ENCODE data around the gene CENPN. TPM values are rescaled to one million over a fixed set of nuclear protein-coding genes. Genes with fewer than 3 reads are reported as not detected.

The CENPN gene
- polyA plus RNA-seq, 1 experiment = 23.1 TPM

DNA sequence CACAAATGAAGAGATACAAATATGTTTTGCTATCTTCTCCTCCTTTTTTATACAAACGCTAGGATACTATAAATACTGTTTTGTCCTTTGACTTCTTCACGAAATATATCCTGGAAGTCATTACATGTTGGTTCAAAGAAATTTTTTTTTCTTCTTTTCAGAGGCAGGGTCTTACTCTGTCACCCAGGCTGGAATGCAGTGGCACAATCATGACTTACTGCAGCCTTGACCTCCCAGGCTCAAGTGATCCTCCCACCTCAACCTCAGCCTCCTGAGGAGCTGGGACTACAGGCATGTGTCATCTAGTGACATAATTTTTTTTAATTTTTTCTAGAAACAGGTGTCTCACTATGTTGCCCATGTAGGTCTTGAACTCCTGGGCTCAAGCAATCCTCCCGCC is 16.4 kb upstream of the CENPN start:
- DNase-seq (ENCODE audit: low read depth, low spot score) = no peak
- CTCF ChIA-PET = interaction anchor here (0.7 to 10.6 kb wide), 3 partner anchors 11 to 42 kb away, joined by 3 to 120 read pairs (median 3); no protein-coding TSS in a partner anchor
- H3K9me3 ChIP-seq (ENCODE audit: control insufficient read depth, insufficient read depth, low read length) = no peaks in the 10 kb centered on the region
- POLR2A ChIA-PET = no interaction called here
- no peak overlapping the region for H3K4me3 ChIP-seq (ENCODE audit: low read depth, low read length)
- H3K27ac ChIP-seq (ENCODE audit: low read depth, low read length) = no peak overlapping the region
- TF ChIP-seq, protein P1, sequence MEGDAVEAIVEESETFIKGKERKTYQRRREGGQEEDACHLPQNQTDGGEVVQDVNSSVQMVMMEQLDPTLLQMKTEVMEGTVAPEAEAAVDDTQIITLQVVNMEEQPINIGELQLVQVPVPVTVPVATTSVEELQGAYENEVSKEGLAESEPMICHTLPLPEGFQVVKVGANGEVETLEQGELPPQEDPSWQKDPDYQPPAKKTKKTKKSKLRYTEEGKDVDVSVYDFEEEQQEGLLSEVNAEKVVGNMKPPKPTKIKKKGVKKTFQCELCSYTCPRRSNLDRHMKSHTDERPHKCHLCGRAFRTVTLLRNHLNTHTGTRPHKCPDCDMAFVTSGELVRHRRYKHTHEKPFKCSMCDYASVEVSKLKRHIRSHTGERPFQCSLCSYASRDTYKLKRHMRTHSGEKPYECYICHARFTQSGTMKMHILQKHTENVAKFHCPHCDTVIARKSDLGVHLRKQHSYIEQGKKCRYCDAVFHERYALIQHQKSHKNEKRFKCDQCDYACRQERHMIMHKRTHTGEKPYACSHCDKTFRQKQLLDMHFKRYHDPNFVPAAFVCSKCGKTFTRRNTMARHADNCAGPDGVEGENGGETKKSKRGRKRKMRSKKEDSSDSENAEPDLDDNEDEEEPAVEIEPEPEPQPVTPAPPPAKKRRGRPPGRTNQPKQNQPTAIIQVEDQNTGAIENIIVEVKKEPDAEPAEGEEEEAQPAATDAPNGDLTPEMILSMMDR (IDR thresholded peaks at IDR 0.05; ENCODE audit: low read depth, low read length) = no peak
- H3K27me3 ChIP-seq (ENCODE audit: control insufficient read depth, insufficient read depth, low read length) = no peaks in the 10 kb centered on the region

DNA sequence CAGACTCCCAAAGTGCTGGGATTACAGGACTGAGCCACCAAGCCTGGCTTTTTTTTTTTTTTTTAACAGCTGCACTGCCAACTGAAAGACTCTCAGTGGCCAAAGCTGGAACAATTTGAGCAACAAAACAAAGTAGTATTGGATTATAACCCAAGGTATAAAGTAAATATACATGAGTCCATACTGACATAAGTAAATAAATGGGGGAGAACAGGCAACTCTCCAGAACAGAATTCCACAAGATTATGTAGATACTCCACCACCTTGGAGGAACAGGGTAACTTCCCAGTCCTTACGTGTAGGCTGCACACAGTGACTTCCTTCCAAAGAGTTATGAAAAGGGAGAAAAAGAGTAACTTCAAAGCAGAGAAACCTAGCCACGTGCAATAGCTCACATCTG is 16.0 kb upstream of the CENPN start:
- TF ChIP-seq, protein P1 (IDR thresholded peaks at IDR 0.05; ENCODE audit: low read depth, low read length) = no peak
- Histone ChIP-seq H3K4me3 (ENCODE audit: low read depth, low read length) (no peak overlapping the region), H3K27ac (ENCODE audit: low read depth, low read length) (no peak overlapping the region), H3K9me3 (ENCODE audit: control insufficient read depth, insufficient read depth, low read length) (no peaks in the 10 kb centered on the region), H3K27me3 (ENCODE audit: control insufficient read depth, insufficient read depth, low read length) (no peaks in the 10 kb centered on the region)
- ChIA-PET POLR2A (no interaction called here), CTCF (interaction anchor here (0.7 to 10.6 kb wide), 2 partner anchors 12 to 13 kb away, joined by 3 to 120 read pairs; no protein-coding TSS in a partner anchor)
- DNase-seq (ENCODE audit: low read depth, low spot score) = no peak

DNA sequence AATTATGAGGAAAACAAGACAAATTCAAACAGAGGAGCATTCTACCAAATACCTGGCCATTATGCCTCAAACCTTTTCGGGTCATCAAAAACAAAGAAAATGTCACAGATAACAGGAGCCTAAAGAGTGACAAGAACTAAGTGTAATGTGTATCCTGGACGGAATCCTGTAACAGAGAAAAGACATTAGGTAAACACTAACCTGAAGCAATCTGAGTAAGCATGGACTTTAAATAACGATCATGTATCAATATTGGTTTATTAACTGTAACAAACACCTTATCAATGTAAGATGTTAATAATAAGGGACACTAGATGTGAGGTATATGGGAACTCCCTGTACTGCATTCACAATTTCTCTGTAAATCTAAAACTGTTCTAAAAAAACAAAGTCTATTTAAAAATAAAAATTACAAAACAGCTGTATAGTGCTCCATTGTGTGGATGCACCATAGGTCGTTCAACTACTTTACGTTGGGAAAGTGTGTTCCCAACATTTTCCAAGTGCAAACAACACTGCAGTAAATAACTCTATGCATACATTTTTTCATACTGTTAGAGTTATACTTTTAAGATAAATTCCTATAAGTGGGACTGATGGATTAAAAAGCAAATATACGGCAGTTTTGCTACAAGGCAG is 15.1 kb upstream of the CENPN start:
- no peak overlapping the region for H3K27ac ChIP-seq (ENCODE audit: low read depth, low read length)
- POLR2A ChIA-PET = no interaction called here

GRCh38 chr16:80992676-80993293 is 14.2 kb upstream of the CENPN start:
- Histone ChIP-seq H3K27me3 (ENCODE audit: control insufficient read depth, insufficient read depth, low read length) (no peaks in the 10 kb centered on the region), H3K27ac (ENCODE audit: low read depth, low read length) (peak overlapping the region; percentile 76), H3K9me3 (ENCODE audit: control insufficient read depth, insufficient read depth, low read length) (no peaks in the 10 kb centered on the region), H3K4me3 (ENCODE audit: low read depth, low read length) (peak overlapping the region; percentile 35)
- TF ChIP-seq, protein P1 (IDR thresholded peaks at IDR 0.05; ENCODE audit: low read depth, low read length) = no peak
- CTCF ChIA-PET = interaction anchor here (1.3 to 10.6 kb wide), 4 partner anchors 12 to 69 kb away, joined by 5 to 120 read pairs (median 10); partner anchors contain the start of gene ATMIN
- no peak for DNase-seq (ENCODE audit: low read depth, low spot score)
- POLR2A ChIA-PET = interaction anchor here (0.7 to 1.9 kb wide), 3 partner anchors 14 to 84 kb away, joined by 4 to 14 read pairs (median 6); partner anchors contain the start of genes C16orf46, CENPN and CMC2

More for the DNA sequence above, 15.1 kb upstream of the CENPN start:
- H3K27me3 ChIP-seq (ENCODE audit: control insufficient read depth, insufficient read depth, low read length) = no peaks in the 10 kb centered on the region
- TF ChIP-seq, protein P1 (IDR thresholded peaks at IDR 0.05; ENCODE audit: low read depth, low read length) = no peak
- CTCF ChIA-PET = interaction anchor here (10.6 kb wide), 1 partner anchor 12 kb away, joined by 120 read pairs; no protein-coding TSS in a partner anchor
- H3K4me3 ChIP-seq (ENCODE audit: low read depth, low read length) = no peak overlapping the region
- no peaks in the 10 kb centered on the region for H3K9me3 ChIP-seq (ENCODE audit: control insufficient read depth, insufficient read depth, low read length)
- DNase-seq (ENCODE audit: low read depth, low spot score) = no peak

GRCh38 chr16:80993307-80993706 is 13.7 kb upstream of the CENPN start:
- DNase-seq (ENCODE audit: low read depth, low spot score) = peak; percentile 86
- TF ChIP-seq, protein P1 (IDR thresholded peaks at IDR 0.05; ENCODE audit: low read depth, low read length) = no peak
- Histone ChIP-seq H3K27me3 (ENCODE audit: control insufficient read depth, insufficient read depth, low read length) (no peaks in the 10 kb centered on the region), H3K9me3 (ENCODE audit: control insufficient read depth, insufficient read depth, low read length) (no peaks in the 10 kb centered on the region), H3K27ac (ENCODE audit: low read depth, low read length) (peak overlapping the region; percentile 71), H3K4me3 (ENCODE audit: low read depth, low read length) (peak overlapping the region; percentile 35)
- CTCF ChIA-PET = interaction anchor here (1.3 to 10.6 kb wide), 5 partner anchors 11 to 69 kb away, joined by 3 to 120 read pairs (median 10); partner anchors contain the start of gene ATMIN
- POLR2A ChIA-PET = interaction anchor here (0.7 to 1.9 kb wide), 4 partner anchors 14 to 84 kb away, joined by 3 to 14 read pairs (median 5); partner anchors contain the start of genes C16orf46, CENPN and CMC2

Data from AG04450 (cell line).